PC-9 (cell line): Measurements from ENCODE around the gene GABRE.

Experiments
- EZH2 ChIP-seq: fragments of 200-600 bp; sonication (generic); IDR thresholded peaks from 2 replicates; pipeline ENCODE4 v1.8.0; 2017; ENCODE audit warnings: antibody characterized with exemption, low read depth
- TF ChIP-seq, protein P1 (sequence below): fragments of 200-600 bp; sonication (generic); conservative IDR thresholded peaks from 2 replicates; pipeline ENCODE4 v1.6.1; 2017; ENCODE audit warnings: mixed run types, antibody characterized with exemption, mild to moderate bottlenecking, moderate library complexity

GRCh38 chrX:151983186-151983585, 8.7 kb upstream of the GABRE start:
- TF ChIP-seq, protein P1, sequence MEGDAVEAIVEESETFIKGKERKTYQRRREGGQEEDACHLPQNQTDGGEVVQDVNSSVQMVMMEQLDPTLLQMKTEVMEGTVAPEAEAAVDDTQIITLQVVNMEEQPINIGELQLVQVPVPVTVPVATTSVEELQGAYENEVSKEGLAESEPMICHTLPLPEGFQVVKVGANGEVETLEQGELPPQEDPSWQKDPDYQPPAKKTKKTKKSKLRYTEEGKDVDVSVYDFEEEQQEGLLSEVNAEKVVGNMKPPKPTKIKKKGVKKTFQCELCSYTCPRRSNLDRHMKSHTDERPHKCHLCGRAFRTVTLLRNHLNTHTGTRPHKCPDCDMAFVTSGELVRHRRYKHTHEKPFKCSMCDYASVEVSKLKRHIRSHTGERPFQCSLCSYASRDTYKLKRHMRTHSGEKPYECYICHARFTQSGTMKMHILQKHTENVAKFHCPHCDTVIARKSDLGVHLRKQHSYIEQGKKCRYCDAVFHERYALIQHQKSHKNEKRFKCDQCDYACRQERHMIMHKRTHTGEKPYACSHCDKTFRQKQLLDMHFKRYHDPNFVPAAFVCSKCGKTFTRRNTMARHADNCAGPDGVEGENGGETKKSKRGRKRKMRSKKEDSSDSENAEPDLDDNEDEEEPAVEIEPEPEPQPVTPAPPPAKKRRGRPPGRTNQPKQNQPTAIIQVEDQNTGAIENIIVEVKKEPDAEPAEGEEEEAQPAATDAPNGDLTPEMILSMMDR = no peak
- TF ChIP-seq EZH2 = no peak
